Ishikawa (cell line): ENCODE results near the gene MBTPS2.

Source experiments
- EGR1 ChIP-seq: IDR thresholded peaks from 2 replicates; pipeline ENCODE4 v1.6.1; 2012
- EP300 ChIP-seq: IDR thresholded peaks from 2 replicates; pipeline ENCODE4 v1.6.1; 2012; ENCODE audit warnings: borderline replicate concordance
- TAF1 ChIP-seq: IDR thresholded peaks from 2 replicates; pipeline ENCODE4 v1.6.1; 2012; ENCODE audit warnings: low read depth, mild to moderate bottlenecking

GRCh38 chrX:21912220-21912619 is 72.8 kb downstream of the MBTPS2 start:
- TF ChIP-seq EP300 (no peak), TAF1 (no peak), EGR1 (no peak)
